Stimulated activated CD4-positive, alpha-beta T cell treated with anti-CD3 and anti-CD28 coated beads, Interleukin-2, amount 100 ng/mL, for 48 hours (primary cell): ENCODE measurements around the gene CRYBG2.
A peak's percentile ranks its signal among the peaks of the same experiment; 100 is the strongest.
"Not testable (repeated sequence)": the region's sequence is repeated elsewhere in the genome, so short reads cannot be mapped to it uniquely, and the experiment has no call there.

Experiments used
- DNase-seq, 2 donors: peaks; one replicate each; pipeline ENCODE4 v3.0.0-alpha.2; 2020

CRYBG2 gene, protein sequence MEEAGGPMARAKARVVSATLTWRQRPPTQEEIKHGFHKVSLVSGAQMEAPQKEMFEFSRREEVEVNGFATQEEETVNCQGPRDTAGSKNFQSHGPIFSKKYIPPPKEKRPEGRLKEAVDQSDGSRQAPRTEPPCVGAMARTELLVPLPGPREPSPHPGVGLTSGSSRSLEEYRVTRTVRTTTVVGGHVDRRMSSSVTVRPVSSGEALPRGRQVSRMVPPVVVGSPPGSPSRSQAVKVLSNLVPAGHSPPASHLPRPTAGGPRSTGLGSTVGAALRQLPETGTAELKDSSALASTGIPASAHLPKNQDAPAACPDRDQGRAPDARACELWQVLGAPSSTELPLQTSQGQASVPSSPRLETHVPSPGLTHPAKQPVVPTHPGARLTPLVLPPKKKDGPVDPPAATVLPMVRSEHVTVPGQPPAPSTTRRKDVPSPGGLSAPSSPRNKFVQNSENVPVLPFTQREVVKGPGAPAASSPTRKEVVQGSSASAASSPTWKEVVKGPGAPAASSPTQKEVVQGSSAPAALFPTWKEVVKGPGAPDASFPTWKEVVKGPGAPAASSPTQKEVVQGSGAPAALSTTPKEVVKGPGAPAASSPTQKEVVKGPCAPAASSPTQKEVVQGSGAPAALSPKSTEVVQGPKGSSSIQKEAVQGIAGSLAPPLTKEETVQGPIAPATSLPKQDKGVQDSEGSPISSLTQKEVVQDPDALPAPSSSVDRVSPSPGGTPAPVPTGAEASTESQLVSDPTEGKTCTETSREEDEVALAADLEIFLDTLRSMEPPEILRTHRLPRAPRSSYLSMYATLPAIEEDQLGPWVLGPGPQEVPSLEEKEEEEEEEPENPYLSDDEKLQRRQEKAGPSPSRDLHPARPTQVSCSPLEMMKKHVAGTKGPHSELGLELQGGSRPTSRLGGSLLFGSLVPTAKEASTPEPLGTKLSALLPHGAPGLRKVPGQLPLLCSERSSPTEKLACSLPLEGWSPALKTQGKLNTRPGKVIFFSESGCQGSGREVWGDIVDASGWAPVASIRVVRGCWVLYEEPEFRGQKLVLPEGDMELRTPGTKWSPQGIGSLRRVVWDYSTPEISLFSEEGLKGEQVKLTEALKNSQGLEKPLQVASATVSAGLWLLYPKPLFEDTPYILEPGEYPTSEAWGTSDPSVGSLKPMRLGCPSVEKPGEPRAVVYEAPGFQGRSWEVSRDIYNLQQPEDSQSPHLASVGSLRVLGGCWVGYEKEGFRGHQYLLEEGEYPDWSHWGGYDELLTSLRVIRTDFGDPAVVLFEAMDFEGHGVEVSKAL (N-terminal part only)

DNA sequence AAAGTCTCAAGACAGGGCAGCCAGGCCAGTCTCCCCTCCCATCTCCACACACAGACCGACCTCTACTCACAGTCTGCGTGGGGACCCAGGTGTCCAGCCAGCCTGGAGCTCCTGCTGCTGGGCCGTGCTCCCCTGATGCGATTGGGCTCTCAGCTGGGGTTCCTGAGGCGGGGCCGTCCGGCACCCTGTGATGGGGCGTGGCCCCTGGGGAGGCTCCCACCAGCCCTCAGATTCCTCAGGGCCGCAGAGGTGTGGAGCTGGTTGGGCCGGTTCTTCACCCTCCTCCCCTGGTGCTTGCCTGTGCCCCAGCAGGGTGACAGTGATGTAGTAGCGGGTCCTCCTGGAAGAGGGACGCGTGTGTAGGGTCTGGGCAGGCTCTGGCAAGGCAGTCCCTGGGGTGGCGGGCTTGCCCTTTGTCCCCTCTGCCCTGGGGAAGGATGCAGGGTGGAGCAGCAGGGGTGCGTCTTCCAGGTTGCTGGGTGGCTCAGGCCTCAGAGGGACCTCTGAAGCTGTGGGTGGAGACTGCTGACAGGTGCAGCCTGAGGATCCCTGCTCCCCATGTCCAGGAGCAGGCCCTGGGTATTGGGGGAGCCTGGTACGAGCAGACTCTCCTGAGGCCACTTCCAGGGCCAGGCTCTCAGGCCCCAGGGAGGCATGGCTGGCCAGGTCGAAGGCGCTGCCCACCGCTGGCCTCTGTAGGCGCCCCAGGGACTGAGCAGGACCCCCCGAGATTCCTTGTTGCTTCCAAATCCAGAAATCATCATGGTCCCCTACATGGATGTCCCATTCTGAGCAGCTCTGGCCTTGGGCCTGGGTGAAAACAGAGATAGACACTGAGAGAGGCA is at the start of gene CRYBG2:
Gene CRYBG2, minus strand, starts transcription at position 155 of the 845 bp plus-strand sequence. CDS start 7,473 bp downstream, outside the sequence.
- no peak for DNase-seq

DNA sequence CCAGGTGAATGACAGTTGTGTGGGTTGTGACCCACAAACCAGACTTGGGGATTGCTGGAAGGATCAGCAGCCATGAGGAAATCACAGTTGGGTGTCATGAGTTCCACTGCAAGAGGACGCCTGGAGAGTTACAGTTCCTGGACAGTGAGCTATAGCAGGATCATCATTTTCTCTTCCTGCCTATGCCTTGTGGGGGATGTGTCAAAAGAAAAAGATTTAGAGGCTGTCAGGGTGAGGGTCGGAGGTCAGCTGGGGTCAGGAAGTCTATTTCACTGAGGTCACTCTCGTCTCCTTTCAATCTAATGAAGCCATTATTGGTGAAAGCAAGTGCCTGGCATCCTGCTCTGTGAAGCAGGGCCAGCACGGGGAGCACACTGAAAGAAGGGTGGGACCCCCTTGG is 49.7 kb upstream of the CRYBG2 start:
- no peak for DNase-seq

DNA sequence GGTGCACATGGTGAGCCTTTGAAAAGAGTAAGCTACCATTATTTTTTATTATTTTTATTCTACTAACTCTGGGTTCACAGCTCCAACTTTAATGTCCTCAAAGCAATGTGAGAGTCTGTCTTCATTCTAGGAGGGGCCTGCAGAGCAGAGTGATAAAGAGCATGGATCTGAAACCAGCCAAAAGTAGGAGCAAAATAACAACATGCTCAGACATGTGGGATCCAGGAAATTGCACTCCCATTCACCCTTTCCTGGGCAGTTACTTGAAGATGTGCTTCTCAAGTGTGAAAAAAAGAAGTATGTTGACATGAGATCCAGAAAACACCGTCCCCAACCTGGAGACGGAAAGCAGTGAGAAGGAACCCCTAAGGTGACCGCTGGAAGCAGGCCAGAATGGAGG is 48.0 kb upstream of the CRYBG2 start:
- DNase-seq: no peak

DNA sequence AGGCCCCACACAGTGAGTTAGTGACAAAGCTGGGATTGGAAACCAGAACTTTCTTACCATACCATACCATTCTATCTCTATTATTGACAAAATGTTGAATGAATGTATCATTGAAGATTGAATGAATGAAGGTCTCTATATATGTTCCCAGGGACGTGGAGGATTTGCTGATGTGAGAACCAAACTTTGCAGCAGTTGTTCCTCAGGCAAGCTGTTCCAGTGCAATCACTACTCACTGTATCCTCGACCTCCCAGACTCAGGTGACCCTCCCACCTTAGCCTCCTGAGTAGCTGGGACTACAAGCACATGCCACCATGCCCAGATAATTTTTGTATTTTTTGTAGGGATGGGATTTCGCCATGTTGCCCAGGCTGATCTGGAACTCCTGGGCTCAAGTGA is 45.1 kb upstream of the CRYBG2 start:
- no peak for DNase-seq

DNA sequence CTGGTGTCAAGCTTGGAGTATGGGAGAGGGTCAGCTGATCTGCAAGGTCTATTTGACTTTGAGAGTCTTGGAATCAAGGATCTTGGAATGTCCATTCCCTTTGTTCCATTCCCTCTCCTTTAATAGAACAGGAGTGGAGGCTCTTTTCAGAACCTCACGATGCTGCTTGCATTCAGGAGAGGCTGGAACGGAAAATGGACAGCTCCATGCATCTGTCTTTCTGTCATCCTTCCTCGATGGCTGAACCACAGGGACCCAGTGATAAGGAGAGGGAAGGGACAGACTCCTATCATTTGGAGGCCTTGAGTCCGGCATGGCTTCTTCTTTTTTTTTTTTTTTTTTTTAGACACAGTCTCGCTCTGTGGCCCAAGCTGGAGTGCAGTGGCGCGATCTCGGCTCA is 41.8 kb upstream of the CRYBG2 start:
- DNase-seq: no peak

DNA sequence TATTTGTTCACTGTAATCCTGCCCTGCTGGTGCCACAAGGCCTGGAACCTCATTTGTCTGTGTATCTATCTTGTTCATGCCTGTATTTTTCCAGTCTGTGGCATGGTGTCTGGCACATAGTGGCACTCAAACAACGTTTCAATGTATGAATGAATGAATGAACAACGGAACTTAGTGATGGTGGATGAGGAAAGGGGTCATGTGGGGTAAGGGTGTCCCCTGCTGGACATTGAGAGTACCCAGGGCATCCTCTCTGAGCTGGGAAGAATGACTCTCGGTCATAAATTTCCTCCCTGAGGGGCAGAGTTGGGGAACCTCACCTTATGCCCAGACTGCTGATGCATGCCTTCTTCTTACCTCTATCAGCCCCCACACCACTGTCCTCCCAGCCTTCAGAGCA is 37.5 kb upstream of the CRYBG2 start:
- no peak for DNase-seq

DNA sequence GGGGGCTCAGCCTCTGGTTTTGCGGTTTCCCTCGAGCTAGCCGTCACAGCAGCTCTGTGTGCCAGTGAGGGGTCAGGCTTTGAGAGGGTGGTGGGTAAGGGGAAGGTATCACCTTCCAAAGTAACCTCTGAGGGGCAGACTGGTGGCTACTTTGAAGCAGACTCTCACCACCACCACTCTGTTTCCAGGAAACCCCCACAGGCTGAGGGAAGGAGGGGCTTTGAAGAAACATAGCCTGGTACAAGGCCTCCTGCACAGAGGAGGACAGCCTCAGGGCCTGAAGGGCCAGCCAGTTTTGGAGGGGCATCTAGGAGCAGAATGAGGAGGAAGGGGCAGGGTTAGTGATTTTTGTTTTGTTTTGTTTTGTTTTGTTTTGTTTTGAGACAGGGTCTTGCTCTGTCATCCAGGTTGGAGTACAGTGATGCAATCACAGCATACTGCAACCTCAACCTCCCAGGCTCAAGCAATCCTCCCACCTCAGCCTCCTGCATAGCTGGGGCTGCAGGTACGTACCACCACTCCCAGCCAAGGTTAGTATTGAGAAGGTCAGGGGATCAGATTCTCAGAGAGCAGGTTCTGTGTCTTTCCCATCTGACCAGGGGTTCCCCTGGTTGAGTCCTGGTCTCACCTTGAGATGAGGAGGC is 35.8 kb upstream of the CRYBG2 start:
- DNase-seq: no peak

DNA sequence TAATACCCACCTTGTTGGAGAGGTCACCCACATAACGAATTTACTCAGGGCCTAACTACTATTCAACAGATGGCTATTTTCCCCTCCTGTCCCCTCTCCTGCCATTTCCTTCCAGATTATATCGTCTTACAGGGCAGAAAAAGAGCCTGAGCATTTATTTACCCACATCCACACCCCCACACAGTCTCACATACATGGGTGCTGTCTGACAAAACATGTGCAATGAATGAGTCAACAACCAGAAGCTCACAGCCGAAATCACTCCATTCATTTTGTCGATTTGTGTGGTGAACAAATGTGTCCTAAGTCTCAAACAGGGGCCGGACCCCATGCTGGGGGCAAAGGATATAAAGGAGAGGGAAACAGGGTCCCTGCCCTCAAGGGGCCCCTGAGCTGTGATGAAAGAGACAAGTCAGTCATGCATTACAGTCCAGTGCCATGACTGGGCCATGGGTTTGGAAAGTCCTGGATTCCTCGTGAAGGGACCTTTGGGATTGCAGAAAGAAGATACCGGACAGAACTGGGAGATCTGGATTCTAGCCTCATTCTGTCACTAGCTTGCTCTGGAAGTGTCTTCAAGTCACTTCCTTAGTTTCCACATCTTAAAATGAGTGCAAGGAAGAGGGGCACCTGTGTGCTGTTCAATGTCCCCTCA is 35.0 kb upstream of the CRYBG2 start:
- no peak for DNase-seq

DNA sequence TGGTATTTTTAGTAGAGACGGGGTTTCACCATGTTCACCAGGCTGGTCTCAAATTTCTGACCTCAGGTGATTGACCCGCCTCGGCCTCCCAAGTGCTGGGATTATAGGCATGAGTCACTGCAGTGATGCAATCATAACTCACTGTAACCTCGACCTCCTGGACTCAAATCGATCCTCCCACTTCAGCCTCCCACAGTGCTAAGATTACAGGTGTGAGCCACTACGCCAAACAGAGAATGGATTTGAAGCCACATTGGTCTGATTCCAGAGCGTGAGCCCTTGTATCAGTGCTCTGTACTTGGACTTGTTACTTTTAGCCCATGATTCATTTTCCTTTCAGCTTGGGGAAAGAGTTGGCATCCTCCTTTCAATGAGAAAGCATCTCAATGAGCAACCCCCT is 33.5 kb upstream of the CRYBG2 start:
- no peak for DNase-seq

DNA sequence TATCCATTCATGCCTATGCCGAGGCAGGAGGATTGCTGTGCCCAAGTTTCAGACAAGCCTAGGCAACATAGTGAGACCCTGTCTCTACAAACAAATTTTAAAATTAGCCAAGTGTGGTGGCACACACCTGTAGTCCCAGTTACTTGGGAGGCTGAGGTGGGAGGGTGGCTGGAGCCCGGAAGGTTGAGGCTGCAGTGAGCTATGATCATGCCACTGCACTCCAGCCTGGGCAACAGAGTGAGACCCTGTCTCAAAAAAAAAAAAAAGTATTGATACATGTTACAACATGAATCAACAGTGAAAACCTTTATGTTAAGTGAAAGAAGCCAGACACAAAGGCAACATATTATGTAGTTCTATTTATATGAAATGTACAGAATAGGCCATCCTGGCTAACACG is 31.1 kb upstream of the CRYBG2 start:
- DNase-seq: not testable (repeated sequence)

DNA sequence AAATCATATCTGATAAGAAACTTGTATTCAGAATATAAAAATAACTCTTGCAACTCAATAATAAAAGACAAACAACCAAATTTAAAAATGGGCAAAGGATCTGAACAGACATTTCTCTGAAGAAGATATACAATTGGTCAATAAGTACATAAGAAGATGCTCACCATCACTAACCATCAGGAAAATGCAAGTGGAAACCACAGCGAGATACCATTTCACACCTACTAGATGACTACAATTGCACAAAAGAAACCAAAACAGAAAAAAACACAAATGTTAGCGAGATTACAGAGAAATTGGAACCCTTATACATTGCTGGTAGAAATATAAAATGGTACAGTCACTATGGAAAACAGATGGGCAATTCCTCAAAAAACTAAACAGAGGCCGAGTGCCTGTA is 30.1 kb upstream of the CRYBG2 start:
- DNase-seq: no peak

DNA sequence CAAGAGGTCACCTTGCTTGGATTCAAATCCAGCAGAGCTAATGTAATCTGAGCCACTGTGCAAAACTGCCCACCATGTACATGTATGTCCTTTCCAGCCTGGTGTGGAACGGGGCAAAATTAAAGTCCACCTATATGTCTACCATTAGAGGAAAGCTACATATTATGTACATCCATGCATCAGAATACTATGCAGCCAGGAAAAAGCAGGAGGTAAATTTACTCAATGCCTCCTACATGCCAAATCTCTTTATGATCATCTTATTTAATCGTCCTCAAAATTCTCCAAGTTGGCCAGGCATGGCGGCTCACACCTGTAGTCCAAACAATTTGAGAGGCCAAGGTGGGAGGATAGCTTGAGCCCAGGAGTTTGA is 24.9 kb upstream of the CRYBG2 start:
- DNase-seq: no peak

DNA sequence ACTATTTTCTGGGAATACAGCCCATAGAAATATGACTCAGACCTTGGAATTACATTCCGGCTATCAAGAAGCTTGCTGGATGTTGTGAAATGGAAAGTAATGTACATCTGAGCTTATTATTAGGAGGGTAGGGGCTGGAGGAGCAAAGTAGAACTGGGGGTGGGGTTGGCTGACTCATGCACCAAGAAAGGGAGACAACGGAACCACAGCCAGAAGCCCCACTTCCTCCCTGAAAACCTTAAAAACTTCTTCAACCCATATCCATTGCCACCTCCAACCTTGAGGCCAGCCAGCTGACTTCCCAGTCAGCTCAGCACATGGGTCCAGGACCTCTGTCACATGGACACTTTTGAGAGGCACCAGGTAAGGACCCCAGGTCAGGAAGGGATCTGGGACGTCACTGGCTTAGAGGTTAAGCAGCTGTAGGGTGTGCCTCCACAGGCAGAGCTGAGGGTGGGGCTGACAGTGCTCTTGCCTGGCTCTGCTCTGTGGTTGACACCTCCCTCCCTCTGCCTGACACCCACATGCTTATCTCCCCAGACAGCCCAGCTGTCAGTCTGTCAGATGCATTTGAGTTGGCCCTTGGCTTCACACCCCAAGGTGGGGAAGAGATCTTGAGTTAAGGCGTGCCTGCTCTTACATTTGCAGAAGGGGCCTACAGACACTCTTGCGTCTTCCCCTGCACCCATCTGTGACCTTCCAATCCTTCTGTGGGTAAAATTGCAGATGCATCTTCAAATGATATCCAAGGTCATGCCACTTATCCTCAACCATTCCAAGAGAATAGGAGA is 24.4 kb upstream of the CRYBG2 start:
- DNase-seq: peak; percentile 36 to 60

DNA sequence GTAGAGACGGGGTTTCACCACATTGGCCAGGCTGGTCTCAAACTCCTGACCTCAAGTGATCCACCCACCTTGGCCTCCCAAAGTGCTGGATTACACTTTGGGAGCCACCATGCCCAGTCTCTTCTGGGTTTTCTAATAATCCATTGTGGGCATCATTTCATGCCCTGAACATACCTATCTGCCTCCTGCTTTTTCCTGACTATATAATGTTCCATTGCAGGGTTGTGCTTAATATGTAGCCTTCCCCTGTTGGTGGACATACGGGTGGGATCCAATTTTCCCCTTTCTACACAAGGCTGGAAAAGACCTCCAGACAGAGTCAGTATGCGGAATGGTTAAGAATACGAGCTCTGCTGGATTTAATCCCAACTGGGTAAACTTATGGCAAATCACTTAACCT is 22.1 kb upstream of the CRYBG2 start:
- DNase-seq: no peak

DNA sequence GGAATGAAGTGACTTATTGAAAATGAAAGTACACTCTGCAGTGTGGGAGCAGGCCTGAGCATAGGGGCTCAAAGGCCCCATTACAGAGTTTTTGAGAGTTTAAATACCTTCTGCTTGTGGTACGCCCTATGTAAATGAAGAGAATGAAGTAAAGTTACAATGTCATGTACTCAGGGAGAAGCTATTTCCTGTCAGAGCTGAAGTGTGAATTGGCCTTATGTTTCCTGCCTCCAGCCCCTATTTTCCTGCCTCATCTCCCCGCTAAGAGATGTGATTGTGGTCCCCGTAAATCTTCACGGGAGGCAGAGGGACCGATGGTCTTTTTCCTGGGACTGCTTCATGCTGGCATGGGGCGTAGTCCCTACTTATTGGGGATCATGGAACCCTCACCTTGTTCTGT is 21.2 kb upstream of the CRYBG2 start:
- no peak for DNase-seq

DNA sequence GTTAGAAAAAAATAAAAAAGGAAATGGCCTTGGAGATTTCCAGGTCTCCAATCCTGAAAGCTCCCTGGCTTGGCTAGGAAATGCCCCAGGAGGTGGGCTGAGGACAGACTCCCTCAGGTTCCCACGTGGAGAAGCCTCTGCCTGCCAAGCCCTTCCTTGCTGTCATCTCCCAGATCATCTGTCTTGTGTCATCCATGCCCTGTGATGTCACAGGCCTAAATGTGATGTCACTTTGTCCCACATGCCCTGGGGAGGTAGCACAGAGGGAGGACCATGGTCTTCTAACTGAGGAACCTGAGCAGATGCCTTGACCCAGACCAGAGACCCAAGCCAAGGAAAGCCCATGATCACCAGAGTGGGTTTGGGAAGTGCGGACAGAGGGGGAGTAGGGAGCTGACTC is 20.4 kb upstream of the CRYBG2 start:
- DNase-seq: not testable (repeated sequence)

DNA sequence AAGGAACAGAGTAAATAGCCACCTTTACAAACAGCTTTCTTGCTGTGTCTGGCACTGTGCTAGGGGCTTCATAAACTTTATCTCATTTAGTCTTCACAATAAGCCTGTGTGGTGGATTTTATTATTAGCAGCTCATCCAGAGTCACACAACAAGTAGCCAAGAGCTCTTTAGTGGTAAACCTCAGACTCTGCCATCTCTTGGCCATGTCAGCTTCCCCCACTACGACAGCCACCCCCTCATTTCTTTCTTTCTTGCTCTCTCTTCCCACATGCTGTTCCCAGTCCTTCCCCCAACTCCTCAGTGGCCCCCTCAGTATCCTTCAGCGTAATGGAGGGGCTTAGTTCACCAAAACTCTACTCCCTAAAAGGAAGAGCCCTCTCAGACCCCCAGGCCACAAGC is 19.9 kb upstream of the CRYBG2 start:
- no peak for DNase-seq

DNA sequence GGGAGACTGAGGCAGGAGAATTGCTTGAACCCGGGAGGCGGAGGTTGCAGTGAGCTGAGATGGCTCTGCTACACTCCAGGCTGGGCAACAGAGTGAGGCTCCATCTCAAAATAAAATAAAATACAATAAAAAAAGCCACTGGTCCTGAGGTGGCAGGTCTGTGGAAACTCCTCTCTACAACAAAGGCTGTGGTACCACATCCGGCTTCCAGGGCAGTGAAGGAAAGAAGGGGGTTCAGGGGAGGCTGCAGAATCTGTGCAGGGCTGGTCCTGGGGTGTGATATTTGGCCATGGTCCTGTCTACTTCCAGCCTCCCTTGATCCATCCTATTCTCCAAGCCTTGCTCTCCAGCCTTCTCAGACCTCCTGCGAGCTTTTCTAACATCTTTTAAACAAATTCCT is 19.4 kb upstream of the CRYBG2 start:
- no peak for DNase-seq

DNA sequence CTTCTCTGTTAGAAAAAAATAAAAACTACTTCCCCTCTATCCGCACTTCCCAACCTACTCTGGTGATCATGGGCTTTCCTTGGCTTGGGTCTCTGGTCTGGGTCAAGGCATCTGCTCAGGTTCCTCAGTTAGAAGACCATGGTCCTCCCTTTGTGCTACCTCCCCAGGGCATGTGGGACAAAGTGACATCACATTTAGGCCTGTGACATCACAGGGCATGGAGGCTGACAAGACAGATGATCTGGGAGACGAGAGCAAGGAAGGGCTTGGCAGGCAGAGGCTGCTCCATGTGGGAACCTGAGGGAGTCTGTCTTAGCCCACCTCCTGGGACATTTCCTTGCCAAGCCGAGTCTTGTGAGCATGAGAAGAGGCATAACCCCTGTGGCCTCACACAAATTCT is 18.7 kb upstream of the CRYBG2 start, which contains the start of gene ZNF683:
Gene ZNF683, minus strand, starts transcription at position 140 of the 400 bp plus-strand sequence. CDS start 4,179 bp downstream, outside the sequence.
- not testable (repeated sequence) for DNase-seq

DNA sequence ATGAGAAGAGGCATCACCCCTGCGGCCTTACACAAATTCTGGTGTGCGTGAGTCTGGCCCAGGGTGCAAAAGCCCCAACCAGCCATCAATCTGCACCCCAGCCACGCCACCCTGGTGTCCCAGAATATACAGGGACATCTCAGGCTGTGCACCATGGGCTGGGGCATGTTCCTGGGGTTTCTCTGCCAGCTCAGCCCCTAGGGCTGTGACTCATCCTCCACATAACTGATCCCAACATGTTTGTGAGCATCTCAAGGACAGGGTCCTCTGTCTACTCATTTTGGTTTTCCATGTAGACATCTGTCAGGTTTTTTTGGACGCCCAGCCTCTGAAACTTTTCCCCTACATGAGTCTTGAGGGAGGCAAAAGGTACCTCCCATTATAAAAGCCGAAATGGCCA is 18.1 kb upstream of the CRYBG2 start:
- no peak for DNase-seq
